Tibial nerve (tissue), 4 donors: ENCODE results near the gene NELL1. TPM values are rescaled to one million over a fixed set of nuclear protein-coding genes. Genes with fewer than 3 reads are reported as not detected.

Experiments
- DNase-seq, 2 donors: peaks; one replicate each; pipeline ENCODE4 v3.0.0-alpha.2; 2019; ENCODE audit warnings: low spot score in 2 of 2
- H3K27ac ChIP-seq, 4 donors: fragments of 200-600 bp; sonication (generic) in 3 of 4; one replicate each; pipeline ENCODE4 v1.5.1; 2017 to 2019; ENCODE audit warnings: mild to moderate bottlenecking in 1 of 4
- H3K27me3 ChIP-seq, 2 donors: fragments of 200-600 bp; sonication (generic) in 1 of 2; one replicate each; pipeline versions ENCODE4 v1.5.1 to v1.6.0; 2017 to 2019
- H3K36me3 ChIP-seq, 3 donors: fragments of 200-600 bp; sonication (generic); one replicate each; pipeline ENCODE4 v1.5.1; 2018 to 2019
- H3K4me1 ChIP-seq, 4 donors: fragments of 200-600 bp; sonication (generic) in 3 of 4; one replicate each; pipeline ENCODE4 v1.5.1; 2017 to 2019
- H3K4me3 ChIP-seq, 4 donors: fragments of 200-600 bp; sonication (generic) in 3 of 4; one replicate each; pipeline ENCODE4 v1.5.1; 2017 to 2019; ENCODE audit warnings: mild to moderate bottlenecking in 1 of 4, moderate library complexity in 1 of 4
- H3K9me3 ChIP-seq, 4 donors: fragments of 200-600 bp; sonication (generic) in 3 of 4; one replicate each; pipeline ENCODE4 v1.5.1; 2017 to 2019
- EP300 ChIP-seq, 2 donors: sonication (generic); formaldehyde crosslinking; IDR thresholded peaks; one replicate each; pipeline ENCODE4 v1.6.1; 2017; ENCODE audit warnings: antibody characterized with exemption in 2 of 2, mild to moderate bottlenecking in 1 of 2
- POLR2A ChIP-seq, 2 donors: fragments of 450-650 bp; IDR thresholded peaks; one replicate each; pipeline ENCODE4 v1.6.1; 2017; ENCODE audit warnings: antibody characterized with exemption in 2 of 2, mild to moderate bottlenecking in 2 of 2, moderate library complexity in 2 of 2
- WGBS, 2 donors: methylation state at CpG; one replicate each; pipeline ENCODE4 v1.1.5; 2018; 5-methylcytosine and 5-hydroxymethylcytosine counted together
- total RNA-seq, 4 donors: library from RNA; depleted of rRNA; stranded (reverse); fragments of >200 nt; gene quantifications; one replicate each; pipeline ENCODE4 v1.1.0, GENCODE V29; 2016
- TF ChIP-seq, protein P1 (sequence below), 5 experiments: fragments of 200-600 bp in 3 of 5; fragments of 450-650 bp in 2 of 5; sonication (generic) in 3 of 5; IDR thresholded peaks; one replicate each; pipeline ENCODE4 v1.5.1; 2016 to 2019; ENCODE audit warnings: antibody characterized with exemption in 5 of 5, mild to moderate bottlenecking in 3 of 5, moderate library complexity in 2 of 5

Gene NELL1
- total RNA-seq, 4 donors from 2014 or later: not detected

DNA sequence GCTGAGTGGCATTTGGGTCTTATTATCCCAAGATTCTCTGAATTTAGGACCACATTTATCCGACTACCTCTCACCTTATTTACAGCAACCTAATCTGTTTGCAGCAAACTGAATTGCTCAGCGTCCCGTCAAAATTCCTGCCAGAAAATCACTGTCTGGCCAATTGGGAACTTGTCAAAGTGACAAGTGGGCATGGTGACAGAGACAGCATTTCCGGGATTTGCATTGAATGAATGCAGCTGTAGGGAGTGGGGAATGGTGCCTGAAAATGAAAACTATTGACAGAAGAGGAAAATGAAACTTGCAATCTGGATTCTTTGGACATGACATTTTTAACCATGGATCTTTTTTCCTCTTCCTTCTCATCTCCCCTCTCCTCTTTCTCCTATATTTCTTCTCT, 113.8 kb downstream of the NELL1 start:
- Histone ChIP-seq H3K4me1 (no peaks in the 10 kb centered on the region), H3K9me3 (no peaks in the 10 kb centered on the region), H3K27me3 (no peaks in the 10 kb centered on the region), H3K36me3 (no peaks in the 10 kb centered on the region), H3K4me3 (no peak overlapping the region), H3K27ac (no peak overlapping the region)
- TF ChIP-seq, protein P1, sequence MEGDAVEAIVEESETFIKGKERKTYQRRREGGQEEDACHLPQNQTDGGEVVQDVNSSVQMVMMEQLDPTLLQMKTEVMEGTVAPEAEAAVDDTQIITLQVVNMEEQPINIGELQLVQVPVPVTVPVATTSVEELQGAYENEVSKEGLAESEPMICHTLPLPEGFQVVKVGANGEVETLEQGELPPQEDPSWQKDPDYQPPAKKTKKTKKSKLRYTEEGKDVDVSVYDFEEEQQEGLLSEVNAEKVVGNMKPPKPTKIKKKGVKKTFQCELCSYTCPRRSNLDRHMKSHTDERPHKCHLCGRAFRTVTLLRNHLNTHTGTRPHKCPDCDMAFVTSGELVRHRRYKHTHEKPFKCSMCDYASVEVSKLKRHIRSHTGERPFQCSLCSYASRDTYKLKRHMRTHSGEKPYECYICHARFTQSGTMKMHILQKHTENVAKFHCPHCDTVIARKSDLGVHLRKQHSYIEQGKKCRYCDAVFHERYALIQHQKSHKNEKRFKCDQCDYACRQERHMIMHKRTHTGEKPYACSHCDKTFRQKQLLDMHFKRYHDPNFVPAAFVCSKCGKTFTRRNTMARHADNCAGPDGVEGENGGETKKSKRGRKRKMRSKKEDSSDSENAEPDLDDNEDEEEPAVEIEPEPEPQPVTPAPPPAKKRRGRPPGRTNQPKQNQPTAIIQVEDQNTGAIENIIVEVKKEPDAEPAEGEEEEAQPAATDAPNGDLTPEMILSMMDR (IDR thresholded peaks at IDR 0.05): no peak
- TF ChIP-seq EP300 (IDR thresholded peaks at IDR 0.05) (no peak), POLR2A (IDR thresholded peaks at IDR 0.05) (no peak)
- no peak for DNase-seq
- WGBS, 2 donors: 81 to 87% methylated on average over 4 of the region's 4 CpGs

DNA sequence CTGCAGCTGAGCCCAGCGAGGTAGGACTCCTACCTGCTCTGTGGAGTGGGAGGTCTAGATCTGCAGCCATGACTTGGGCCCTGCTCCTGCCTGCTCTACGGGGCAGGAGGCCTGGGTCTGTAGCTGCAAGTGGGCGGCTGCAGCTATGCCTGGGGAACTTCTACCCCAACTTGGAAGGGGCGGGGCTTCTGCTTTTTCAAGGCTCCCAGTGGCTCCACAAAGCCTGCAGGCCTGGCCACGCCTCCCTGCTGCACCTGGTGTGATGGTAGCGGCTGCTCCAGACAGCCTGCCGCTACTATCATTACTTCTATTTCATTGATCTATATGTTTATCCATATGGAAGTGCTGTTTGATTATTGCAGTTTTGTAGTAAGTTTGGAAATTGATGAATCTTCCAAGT, 121.2 kb downstream of the NELL1 start:
- TF ChIP-seq, protein P1 (IDR thresholded peaks at IDR 0.05): no peak
- TF ChIP-seq EP300 (IDR thresholded peaks at IDR 0.05): no peak
- WGBS, 2 donors: 76 to 83% methylated on average over 5 to 6 of the region's 7 CpGs

DNA sequence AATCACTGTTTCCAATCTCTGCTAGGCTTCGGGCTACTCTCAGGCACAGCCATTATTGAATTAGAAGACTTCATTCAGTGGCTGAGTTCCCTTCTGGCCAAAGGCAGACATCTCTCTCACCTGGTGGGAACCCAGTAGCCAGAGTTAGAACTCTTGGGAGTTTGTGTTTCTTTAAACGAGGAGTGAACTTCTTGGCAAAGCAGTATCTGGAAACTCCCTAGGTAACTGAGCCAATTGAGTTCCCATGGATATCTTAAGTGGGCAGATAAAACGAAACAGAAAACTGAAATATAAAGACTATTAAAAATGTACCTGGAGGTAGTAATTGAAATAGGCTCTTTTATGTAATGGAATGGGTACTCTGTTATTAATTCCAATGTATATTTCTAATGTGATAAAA, 125.6 kb downstream of the NELL1 start:
- Histone ChIP-seq H3K9me3 (no peaks in the 10 kb centered on the region), H3K4me3 (no peak overlapping the region), H3K36me3 (no peaks in the 10 kb centered on the region), H3K4me1 (no peaks in the 10 kb centered on the region), H3K27me3 (no peaks in the 10 kb centered on the region), H3K27ac (no peak overlapping the region)
- TF ChIP-seq POLR2A (IDR thresholded peaks at IDR 0.05) (no peak), EP300 (IDR thresholded peaks at IDR 0.05) (no peak)
- TF ChIP-seq, protein P1 (IDR thresholded peaks at IDR 0.05): no peak
- 71 to 72% methylated on average over 3 of the region's 3 CpGs for WGBS, 2 donors
- DNase-seq: no peak

More for the DNA sequence above, 121.2 kb downstream of the NELL1 start:
- Histone ChIP-seq H3K9me3 (no peaks in the 10 kb centered on the region), H3K36me3 (no peaks in the 10 kb centered on the region), H3K4me3 (no peak overlapping the region), H3K4me1 (no peaks in the 10 kb centered on the region), H3K27me3 (no peaks in the 10 kb centered on the region), H3K27ac (no peak overlapping the region)
- no peak for DNase-seq

DNA sequence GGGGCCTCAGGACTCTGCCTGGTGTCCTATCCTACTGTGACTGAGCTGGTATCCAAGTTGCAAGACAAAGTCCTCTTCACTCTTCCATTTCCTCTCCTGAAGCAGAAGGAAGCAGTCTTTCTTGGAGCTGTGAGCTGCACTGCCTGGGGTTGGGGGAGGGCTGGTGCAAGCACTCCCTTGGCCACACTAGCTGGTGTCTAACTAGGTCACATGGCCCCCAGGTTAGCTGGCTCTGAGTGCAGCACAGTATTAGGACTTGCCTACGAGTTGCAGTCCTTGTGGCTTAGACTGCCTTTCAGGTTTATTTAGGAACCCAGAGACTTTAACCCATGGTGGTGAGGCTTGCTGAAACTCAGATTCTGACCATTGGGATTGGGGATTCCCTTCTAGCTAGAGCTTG, 138.9 kb downstream of the NELL1 start:
- TF ChIP-seq, protein P1 (IDR thresholded peaks at IDR 0.05): no peak
- WGBS, 2 donors: 11 to 20% methylated on average over 1 of the region's 1 CpG

DNA sequence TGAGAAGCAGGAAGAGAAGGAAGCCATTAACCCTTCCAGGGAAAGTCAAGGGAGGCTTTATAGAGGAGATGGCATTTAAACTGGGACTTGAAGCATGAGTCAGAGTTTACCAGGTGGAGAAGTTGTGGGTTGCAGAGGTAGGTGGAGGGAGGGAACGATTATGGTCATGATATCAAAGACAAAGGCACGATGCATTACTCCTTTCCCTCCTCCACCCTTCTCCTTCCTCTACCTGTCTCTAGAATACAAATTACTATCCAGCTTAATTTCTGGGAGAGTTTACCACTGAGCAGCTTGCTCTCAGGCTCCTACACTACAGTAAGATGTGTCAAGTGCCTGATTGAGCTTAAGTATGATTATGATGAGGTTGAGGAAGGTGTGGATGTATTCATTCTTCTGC, 151.7 kb downstream of the NELL1 start:
- WGBS, 2 donors: 67 to 68% methylated on average over 2 of the region's 2 CpGs
- no peaks in the 10 kb centered on the region for H3K4me1 ChIP-seq
- no peaks in the 10 kb centered on the region for H3K9me3 ChIP-seq
- H3K27me3 ChIP-seq: no peaks in the 10 kb centered on the region
- no peak overlapping the region for H3K4me3 ChIP-seq
- no peak for DNase-seq
- H3K36me3 ChIP-seq: no peaks in the 10 kb centered on the region
- H3K27ac ChIP-seq: no peak overlapping the region
- TF ChIP-seq EP300 (IDR thresholded peaks at IDR 0.05) (no peak), POLR2A (IDR thresholded peaks at IDR 0.05) (no peak)
- TF ChIP-seq, protein P1 (IDR thresholded peaks at IDR 0.05): no peak

More for the DNA sequence above, 138.9 kb downstream of the NELL1 start:
- Histone ChIP-seq H3K4me3 (no peak overlapping the region), H3K27ac (no peak overlapping the region), H3K27me3 (no peaks in the 10 kb centered on the region), H3K9me3 (peaks cover 0 to 33% (median 0%) of the 10 kb centered on the region in 4 donors), H3K36me3 (no peaks in the 10 kb centered on the region), H3K4me1 (no peaks in the 10 kb centered on the region)
- no peak for DNase-seq
